Prostate gland (tissue), 2 donors: ENCODE data around the gene CLP1.
"Not testable (repeated sequence)": the region's sequence is repeated elsewhere in the genome, so short reads cannot be mapped to it uniquely, and the experiment has no call there.

ENCODE experiments used
- POLR2A ChIP-seq: fragments of 450-650 bp; IDR thresholded peaks from one replicate; pipeline ENCODE4 v1.6.1; 2016; ENCODE audit warnings: antibody characterized with exemption, mild to moderate bottlenecking
- TF ChIP-seq, protein P1 (sequence below), 4 experiments: fragments of 200-600 bp in 2 of 4; fragments of 450-650 bp in 2 of 4; sonication (generic) in 2 of 4; IDR thresholded peaks; 1 replicate in 3 of 4; 2 replicates in 1 of 4; pipeline ENCODE4 v1.5.1; 2016 to 2019; ENCODE audit warnings: antibody characterized with exemption in 4 of 4, mild to moderate bottlenecking in 2 of 4, moderate library complexity in 2 of 4

DNA sequence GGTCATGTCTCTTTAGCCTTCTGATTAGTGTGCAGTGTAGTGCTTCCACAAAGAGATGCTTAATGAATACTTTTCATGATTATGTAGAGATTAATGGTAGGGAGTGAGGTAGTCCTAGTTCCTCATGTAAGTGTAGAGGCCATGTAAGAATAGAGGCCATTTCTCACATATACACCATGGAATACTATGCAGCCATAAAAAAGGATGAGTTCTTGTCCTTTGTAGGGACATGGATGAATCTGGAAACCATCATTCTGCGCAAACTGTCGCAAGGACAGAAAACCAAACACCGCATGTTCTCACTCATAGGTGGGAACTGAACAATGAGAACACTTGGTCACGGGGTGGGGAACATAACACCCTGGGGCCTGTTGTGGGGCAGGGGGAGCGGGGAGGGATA, 32.9 kb downstream of the CLP1 start:
- TF ChIP-seq, protein P1, sequence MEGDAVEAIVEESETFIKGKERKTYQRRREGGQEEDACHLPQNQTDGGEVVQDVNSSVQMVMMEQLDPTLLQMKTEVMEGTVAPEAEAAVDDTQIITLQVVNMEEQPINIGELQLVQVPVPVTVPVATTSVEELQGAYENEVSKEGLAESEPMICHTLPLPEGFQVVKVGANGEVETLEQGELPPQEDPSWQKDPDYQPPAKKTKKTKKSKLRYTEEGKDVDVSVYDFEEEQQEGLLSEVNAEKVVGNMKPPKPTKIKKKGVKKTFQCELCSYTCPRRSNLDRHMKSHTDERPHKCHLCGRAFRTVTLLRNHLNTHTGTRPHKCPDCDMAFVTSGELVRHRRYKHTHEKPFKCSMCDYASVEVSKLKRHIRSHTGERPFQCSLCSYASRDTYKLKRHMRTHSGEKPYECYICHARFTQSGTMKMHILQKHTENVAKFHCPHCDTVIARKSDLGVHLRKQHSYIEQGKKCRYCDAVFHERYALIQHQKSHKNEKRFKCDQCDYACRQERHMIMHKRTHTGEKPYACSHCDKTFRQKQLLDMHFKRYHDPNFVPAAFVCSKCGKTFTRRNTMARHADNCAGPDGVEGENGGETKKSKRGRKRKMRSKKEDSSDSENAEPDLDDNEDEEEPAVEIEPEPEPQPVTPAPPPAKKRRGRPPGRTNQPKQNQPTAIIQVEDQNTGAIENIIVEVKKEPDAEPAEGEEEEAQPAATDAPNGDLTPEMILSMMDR (IDR thresholded peaks at IDR 0.05), result not testable (repeated sequence)
- not testable (repeated sequence) for TF ChIP-seq POLR2A
